Esophagus squamous epithelium (tissue), 5 donors: ENCODE data around the gene SPARC. TPM values are rescaled to one million over a fixed set of nuclear protein-coding genes. Genes with fewer than 3 reads are reported as not detected.
A peak's percentile ranks its signal among the peaks of the same experiment; 100 is the strongest.

Experiments
- DNase-seq: peaks from one replicate; lab custom pipeline; 2025; lab: John Stamatoyannopoulos, UW
- H3K27ac ChIP-seq, 4 donors: fragments of 200-600 bp; sonication (generic); one replicate each; pipeline ENCODE4 v1.5.1; 2016 to 2019; ENCODE audit warnings: mild to moderate bottlenecking in 1 of 4
- H3K27me3 ChIP-seq, 4 donors: fragments of 200-600 bp; sonication (generic); 1 replicate in 3 of 4; 2 replicates in 1 of 4; pipeline versions ENCODE4 v1.5.1 to v1.6.0; 2017 to 2021; ENCODE audit warnings: antibody characterized with exemption in 1 of 4
- H3K36me3 ChIP-seq, 3 donors: fragments of 200-600 bp; sonication (generic); one replicate each; pipeline ENCODE4 v1.5.1; 2016 to 2019
- H3K4me1 ChIP-seq, 3 donors: fragments of 200-600 bp; sonication (generic); one replicate each; pipeline ENCODE4 v1.5.1; 2017 to 2019
- H3K4me3 ChIP-seq, 4 donors: fragments of 200-600 bp; sonication (generic); 1 replicate in 3 of 4; 2 replicates in 1 of 4; pipeline ENCODE4 v1.5.1; 2016 to 2019; ENCODE audit warnings: mild to moderate bottlenecking in 2 of 4, moderate library complexity in 1 of 4
- H3K9me3 ChIP-seq, 3 donors: fragments of 200-600 bp; sonication (generic); one replicate each; pipeline ENCODE4 v1.5.1; 2016 to 2019
- POLR2A ChIP-seq, 4 donors: fragments of 450-650 bp; IDR thresholded peaks; one replicate each; pipeline ENCODE4 v1.6.1; 2017; ENCODE audit warnings: antibody characterized with exemption in 4 of 4, mild to moderate bottlenecking in 4 of 4, moderate library complexity in 3 of 4
- WGBS, 2 donors: methylation state at CpG; one replicate each; pipeline ENCODE4 v1.1.5; 2018; 5-methylcytosine and 5-hydroxymethylcytosine counted together
- intact Hi-C: fragments of 100-400 bp; cut with DNase I; formaldehyde crosslinking; loops from one replicate; pipeline ENCODE4 v1.15.0; 2022
- total RNA-seq, 4 donors: library from RNA; depleted of rRNA; stranded (reverse); fragments of >200 nt; gene quantifications; one replicate each; pipeline ENCODE4 v1.1.0, GENCODE V29; 2016
- TF ChIP-seq, protein P1 (sequence below), 6 experiments: fragments of 450-650 bp in 4 of 6; fragments of 200-600 bp in 2 of 6; sonication (generic) in 2 of 6; IDR thresholded peaks; one replicate each; pipeline ENCODE4 v1.5.1; 2016 to 2019; ENCODE audit warnings: antibody characterized with exemption in 6 of 6, mild to moderate bottlenecking in 4 of 6, moderate library complexity in 4 of 6
- donor health status: DM: yes; HTN: yes; CAD: no.

Gene SPARC
- total RNA-seq, 4 donors from 2014 or later: 14.9 to 164 (median 61.9) TPM

DNA sequence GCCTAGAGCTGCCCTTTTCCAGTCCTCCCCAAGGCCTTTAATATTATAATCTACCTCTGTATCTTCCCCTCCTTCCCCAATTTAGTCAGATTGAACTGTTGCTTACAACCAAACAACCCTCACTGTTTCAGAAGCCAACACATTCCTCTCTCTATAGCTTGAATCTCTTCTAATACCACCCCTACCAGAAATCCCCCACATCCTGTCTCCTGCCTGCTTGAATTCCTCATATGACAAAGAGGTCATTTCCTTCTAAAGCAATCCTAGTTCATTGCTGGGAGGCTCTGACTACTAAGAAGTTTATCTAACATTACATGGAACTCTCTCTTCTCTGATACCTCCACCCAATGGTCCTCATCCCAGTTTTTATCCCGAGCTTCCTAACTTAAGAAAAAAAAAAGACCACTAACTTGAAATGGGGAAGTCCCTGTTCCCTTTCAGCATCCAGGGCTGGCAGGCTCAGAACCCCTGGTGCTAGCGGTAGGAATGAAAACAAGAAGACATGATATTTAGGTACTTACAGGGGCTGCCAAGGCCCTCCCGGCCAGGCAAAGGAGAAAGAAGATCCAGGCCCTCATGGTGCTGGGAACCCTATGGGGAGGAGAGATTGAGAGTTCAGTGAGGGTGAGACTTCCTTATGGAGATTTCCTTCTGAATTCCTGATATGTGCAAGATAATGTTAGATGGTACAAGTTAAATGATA, 11.0 kb downstream of the SPARC start:
- WGBS, 2 donors: 59 to 64% methylated on average over 3 of the region's 3 CpGs
- Histone ChIP-seq H3K4me1 (peaks cover 19 to 97% (median 55%) of the 10 kb centered on the region in 3 donors), H3K9me3 (no peaks in the 10 kb centered on the region), H3K4me3 (no peak overlapping the region), H3K36me3 (peaks cover 0 to 30% (median 0%) of the 10 kb centered on the region in 3 donors), H3K27me3 (no peaks in the 10 kb centered on the region), H3K27ac (peak overlapping the region; percentile 54 to 85 (median 82))
- intact Hi-C loops: no loop called here
- DNase-seq: no peak
- TF ChIP-seq, protein P1, sequence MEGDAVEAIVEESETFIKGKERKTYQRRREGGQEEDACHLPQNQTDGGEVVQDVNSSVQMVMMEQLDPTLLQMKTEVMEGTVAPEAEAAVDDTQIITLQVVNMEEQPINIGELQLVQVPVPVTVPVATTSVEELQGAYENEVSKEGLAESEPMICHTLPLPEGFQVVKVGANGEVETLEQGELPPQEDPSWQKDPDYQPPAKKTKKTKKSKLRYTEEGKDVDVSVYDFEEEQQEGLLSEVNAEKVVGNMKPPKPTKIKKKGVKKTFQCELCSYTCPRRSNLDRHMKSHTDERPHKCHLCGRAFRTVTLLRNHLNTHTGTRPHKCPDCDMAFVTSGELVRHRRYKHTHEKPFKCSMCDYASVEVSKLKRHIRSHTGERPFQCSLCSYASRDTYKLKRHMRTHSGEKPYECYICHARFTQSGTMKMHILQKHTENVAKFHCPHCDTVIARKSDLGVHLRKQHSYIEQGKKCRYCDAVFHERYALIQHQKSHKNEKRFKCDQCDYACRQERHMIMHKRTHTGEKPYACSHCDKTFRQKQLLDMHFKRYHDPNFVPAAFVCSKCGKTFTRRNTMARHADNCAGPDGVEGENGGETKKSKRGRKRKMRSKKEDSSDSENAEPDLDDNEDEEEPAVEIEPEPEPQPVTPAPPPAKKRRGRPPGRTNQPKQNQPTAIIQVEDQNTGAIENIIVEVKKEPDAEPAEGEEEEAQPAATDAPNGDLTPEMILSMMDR (IDR thresholded peaks at IDR 0.05): no peak
- TF ChIP-seq POLR2A (IDR thresholded peaks at IDR 0.05): no peak

DNA sequence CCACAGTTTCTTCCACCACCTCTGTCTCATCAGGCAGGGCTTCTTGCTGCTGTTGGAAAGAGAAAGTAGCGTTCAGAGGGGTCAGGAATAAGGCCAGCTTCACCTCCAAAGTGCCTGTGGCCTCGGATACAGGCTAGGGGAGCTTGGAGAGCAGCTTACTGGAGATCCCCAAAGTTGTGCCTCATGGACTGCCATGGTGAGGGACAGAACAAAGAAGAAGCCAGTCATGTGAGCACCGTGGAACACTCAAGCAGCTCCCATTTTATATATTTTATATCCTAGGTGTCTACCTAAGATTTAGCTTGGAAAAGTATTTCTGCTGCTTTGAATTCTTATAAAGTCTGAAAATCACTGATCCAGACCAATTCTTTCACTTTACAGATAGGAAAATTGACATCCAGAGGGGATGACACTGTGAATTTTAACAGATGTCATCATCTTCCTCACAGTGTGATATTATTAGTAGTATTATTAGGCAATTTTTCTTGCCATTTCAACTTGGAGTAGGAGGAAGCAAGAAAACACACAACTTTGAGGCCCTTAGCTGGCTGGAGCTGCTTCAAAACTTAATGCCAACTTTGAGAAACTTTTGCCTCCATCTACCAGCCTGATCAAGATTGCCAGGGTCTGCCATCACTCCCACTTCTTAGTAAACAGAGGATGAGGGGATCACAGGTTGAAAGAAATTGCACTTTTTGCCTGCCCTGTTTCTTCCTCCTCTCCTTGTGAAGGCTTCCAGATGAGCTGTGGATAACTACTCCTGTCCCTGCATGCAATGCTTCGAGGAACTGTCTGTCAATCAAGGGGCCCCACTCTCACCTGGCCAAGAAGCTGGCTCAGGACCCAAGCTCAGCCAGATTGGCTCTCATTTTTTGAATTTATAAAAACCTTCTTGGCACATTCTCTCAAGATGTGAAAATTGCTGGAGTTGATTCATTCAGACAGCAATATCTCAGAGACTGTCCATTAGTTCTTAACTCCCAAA, 11.8 kb downstream of the SPARC start:
- peaks cover 0 to 38% (median 0%) of the 10 kb centered on the region in 3 donors for H3K36me3 ChIP-seq
- intact Hi-C loops: no loop called here
- peaks cover 16 to 100% (median 63%) of the 10 kb centered on the region in 3 donors for H3K4me1 ChIP-seq
- no peaks in the 10 kb centered on the region for H3K9me3 ChIP-seq
- WGBS, 2 donors: 56 to 64% methylated on average over 3 to 4 of the region's 4 CpGs
- TF ChIP-seq, protein P1 (IDR thresholded peaks at IDR 0.05): no peak
- no peak for TF ChIP-seq POLR2A (IDR thresholded peaks at IDR 0.05)
- no peak for DNase-seq
- H3K27ac ChIP-seq: peak overlapping the region; percentile 54 to 85 (median 82)
- no peak overlapping the region for H3K4me3 ChIP-seq
- no peaks in the 10 kb centered on the region for H3K27me3 ChIP-seq

DNA sequence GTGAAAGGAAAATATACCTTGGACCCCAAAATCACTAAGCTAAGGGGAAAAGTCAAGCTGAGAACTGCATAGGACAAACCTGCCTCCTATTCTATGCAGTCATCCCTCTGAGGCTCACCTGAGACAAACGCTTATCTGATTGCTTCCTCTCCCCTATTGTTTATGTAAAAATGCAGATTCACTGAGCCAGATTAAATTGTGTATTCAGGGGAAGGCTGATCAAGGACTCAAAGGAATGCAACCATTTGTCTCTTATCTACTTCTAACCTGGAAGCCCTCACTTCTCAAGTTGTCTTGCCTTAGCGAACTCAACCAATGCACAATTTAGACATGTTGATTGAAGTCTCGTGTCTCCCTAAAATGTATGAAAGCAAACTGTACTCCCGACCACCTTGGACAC, 13.3 kb downstream of the SPARC start:
- intact Hi-C loops: no loop called here
- no peaks in the 10 kb centered on the region for H3K27me3 ChIP-seq
- no peaks in the 10 kb centered on the region for H3K9me3 ChIP-seq
- H3K27ac ChIP-seq: peak overlapping the region in 3 of 4 donors; percentile 82 to 85 (median 84)
- H3K4me3 ChIP-seq: no peak overlapping the region
- TF ChIP-seq POLR2A (IDR thresholded peaks at IDR 0.05): no peak
- TF ChIP-seq, protein P1 (IDR thresholded peaks at IDR 0.05): no peak
- WGBS, 2 donors: 63 to 76% methylated on average over 4 of the region's 4 CpGs
- DNase-seq: no peak
- H3K36me3 ChIP-seq: peaks cover 0 to 53% (median 9%) of the 10 kb centered on the region in 3 donors
- peaks cover 8 to 90% (median 54%) of the 10 kb centered on the region in 3 donors for H3K4me1 ChIP-seq

DNA sequence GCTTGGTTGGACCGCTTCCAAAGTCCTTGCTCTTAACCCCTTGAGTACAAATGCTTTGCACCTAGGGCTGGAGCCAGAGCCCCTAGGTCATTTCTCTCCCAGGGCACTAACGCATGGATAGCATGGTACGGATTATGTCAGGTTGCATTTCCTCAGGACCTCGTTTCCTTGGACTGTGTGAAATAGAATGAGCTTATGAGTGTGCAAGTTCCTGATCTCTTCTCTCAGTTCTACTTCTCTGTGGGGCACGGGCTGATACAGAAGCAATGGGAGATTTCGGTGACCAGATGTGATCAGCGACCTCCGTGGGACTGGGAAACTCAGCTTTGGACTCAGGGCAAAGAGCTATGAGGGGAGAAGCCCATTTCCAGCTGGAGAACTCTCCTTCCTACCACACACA, 14.2 kb downstream of the SPARC start:
- Histone ChIP-seq H3K36me3 (peaks cover 0 to 62% (median 13%) of the 10 kb centered on the region in 3 donors), H3K4me3 (no peak overlapping the region), H3K9me3 (no peaks in the 10 kb centered on the region), H3K27ac (peak overlapping the region; percentile 36 to 85 (median 83)), H3K27me3 (no peaks in the 10 kb centered on the region), H3K4me1 (peaks cover 6 to 84% (median 50%) of the 10 kb centered on the region in 3 donors)
- no peak for DNase-seq
- 72% methylated on average over 6 to 8 of the region's 8 CpGs for WGBS, 2 donors
- intact Hi-C loops: no loop called here
- TF ChIP-seq, protein P1 (IDR thresholded peaks at IDR 0.05): no peak
- no peak for TF ChIP-seq POLR2A (IDR thresholded peaks at IDR 0.05)
